HepG2 (cell line): ENCODE measurements around the gene GALNT9. TPM values are rescaled to one million over a fixed set of nuclear protein-coding genes. Genes with fewer than 3 reads are reported as not detected.

Experiments used
- ATAC-seq: fragments of 200-7000 bp; cut with Tn5 transposase; 3 replicates; pipeline ENCODE4 v1.9.1; 2020; ENCODE audit warnings: mild to moderate bottlenecking, moderate library complexity
- BruUV-seq: library from RNA; stranded (reverse); fragments of 400-500 nt; replicated peaks from 2 replicates; lab custom pipeline; 2021; lab: Mats Ljungman, UMichigan
- CTCF ChIA-PET: fragments of 300-600 bp; formaldehyde crosslinking; extraction: SDS; loops from one replicate; lab custom pipeline; 2021; ENCODE audit warnings: low total read pairs, inconsistent platforms, low intra/inter-chr PET ratio; lab: Yijun Ruan, JAX
- POLR2A ChIA-PET: fragments of 350-600 bp; sonication (Branson Sonifier 250); formaldehyde crosslinking; loops from one replicate; lab custom pipeline; 2020; ENCODE audit warnings: antibody characterized with exemption, inconsistent platforms; lab: Yijun Ruan, JAX
- DNase-seq: peaks from one replicate; pipeline ENCODE4 v3.0.0-alpha.2; 2015; ENCODE audit warnings: low spot score
- FAIRE-seq: peaks from 3 replicates; lab custom pipeline; 2011; peaks lifted over from hg19 to GRCh38; lab: Jason Lieb, UNC
- H2AFZ ChIP-seq: one replicate; pipeline ENCODE4 v1.6.1; 2011; ENCODE audit warnings: low read length, inconsistent platforms
- H3K27ac ChIP-seq: fragments of 300-600 bp; 3 replicates; pipeline ENCODE4 v1.8.0; 2011; ENCODE audit warnings: mixed run types, mild to moderate bottlenecking, mixed read lengths, low read length, inconsistent platforms; ENCODE audit not compliant: insufficient read depth; ENCODE audit errors: extremely low read length
- H3K27me3 ChIP-seq, 2 experiments: fragments of 200-600 bp in 1 of 2; 2 replicates in 1 of 2; 3 replicates in 1 of 2; pipeline versions ENCODE4 v1.6.0 to v1.8.0; 2011; ENCODE audit warnings: low read length in 2 of 2, mild to moderate bottlenecking in 2 of 2, moderate library complexity in 2 of 2, inconsistent platforms in 1 of 2; ENCODE audit not compliant: insufficient read depth in 2 of 2, control insufficient read depth in 1 of 2
- H3K36me3 ChIP-seq, 2 experiments: fragments of 200-600 bp in 1 of 2; replicated peaks in 1 of 2; 2 replicates in 1 of 2; 3 replicates in 1 of 2; pipeline versions ENCODE4 v1.5.1 to v1.8.0; 2011; ENCODE audit warnings: low read length in 2 of 2, inconsistent platforms in 1 of 2; ENCODE audit not compliant: insufficient read depth in 2 of 2, control insufficient read depth in 1 of 2
- H3K4me1 ChIP-seq: 2 replicates; pipeline ENCODE4 v1.5.1; 2012; ENCODE audit warnings: low read length, inconsistent platforms; ENCODE audit not compliant: insufficient read depth
- H3K4me2 ChIP-seq: 2 replicates; pipeline ENCODE4 v1.6.0; 2011; ENCODE audit warnings: low read depth, low read length, inconsistent platforms
- H3K4me3 ChIP-seq, 3 experiments: fragments of 200-600 bp in 1 of 3; sonication (generic), shearing (Covaris generic) in 1 of 3; replicated peaks in 1 of 3; 2 replicates each; pipeline ENCODE4 v1.5.1; 2011 to 2016; ENCODE audit warnings: low read length in 3 of 3, inconsistent platforms in 2 of 3, low read depth in 2 of 3, mild to moderate bottlenecking in 2 of 3, control low read depth in 1 of 3, mixed read lengths in 1 of 3; ENCODE audit not compliant: insufficient read depth in 1 of 3
- H3K79me2 ChIP-seq: one replicate; pipeline ENCODE4 v1.6.1; 2011; ENCODE audit warnings: low read length, inconsistent platforms; ENCODE audit not compliant: insufficient read depth
- H3K9ac ChIP-seq: 2 replicates; pipeline ENCODE4 v1.6.0; 2011; ENCODE audit warnings: mild to moderate bottlenecking, low read depth, low read length, inconsistent platforms; ENCODE audit not compliant: insufficient read depth
- H3K9me3 ChIP-seq: 2 replicates; pipeline ENCODE4 v1.5.1; 2012; ENCODE audit warnings: mild to moderate bottlenecking, low read length
- H4K20me1 ChIP-seq: 2 replicates; pipeline ENCODE4 v1.6.0; 2011; ENCODE audit warnings: inconsistent platforms, mild to moderate bottlenecking, low read length, moderate library complexity; ENCODE audit not compliant: insufficient read depth
- ARID2 ChIP-seq: sonication (generic); formaldehyde crosslinking; IDR thresholded peaks from 2 replicates; pipeline ENCODE4 v1.8.1; 2022; ENCODE audit warnings: mild to moderate bottlenecking, missing genetic modification reagents, borderline replicate concordance
- CENPX ChIP-seq: sonication (generic); formaldehyde crosslinking; IDR thresholded peaks from 2 replicates; pipeline ENCODE4 v1.9.0; 2021; ENCODE audit warnings: mild to moderate bottlenecking, missing genetic modification reagents, moderate library complexity
- FIP1L1 ChIP-seq: fragments of 200-400 bp; formaldehyde crosslinking; IDR thresholded peaks from 2 replicates; pipeline ENCODE4 v1.6.1; 2018; ENCODE audit warnings: low read depth, mild to moderate bottlenecking, low read length, moderate library complexity, borderline replicate concordance; ENCODE audit not compliant: insufficient read depth
- HBP1 ChIP-seq: IDR thresholded peaks from 2 replicates; pipeline ENCODE4 v1.6.1; 2016; ENCODE audit warnings: low read depth, control low read depth
- NFYB ChIP-seq: sonication (generic); formaldehyde crosslinking; IDR thresholded peaks from 2 replicates; pipeline ENCODE4 v1.4.0; 2020; ENCODE audit warnings: missing genetic modification reagents
- NR2F6 ChIP-seq, 2 experiments: IDR thresholded peaks; 2 replicates each; pipeline ENCODE4 v1.6.1; 2016; ENCODE audit warnings: antibody characterized with exemption in 1 of 2, mild to moderate bottlenecking in 1 of 2
- TEAD3 ChIP-seq: optimal IDR thresholded peaks from 2 replicates; pipeline ENCODE3; 2016; ENCODE audit warnings: borderline replicate concordance
- ZBTB3 ChIP-seq: sonication (generic); formaldehyde crosslinking; IDR thresholded peaks from 2 replicates; pipeline ENCODE4 v1.4.0; 2020; ENCODE audit warnings: low read depth, mild to moderate bottlenecking, moderate library complexity, missing genetic modification reagents, borderline replicate concordance
- ZNF616 ChIP-seq: sonication (generic); formaldehyde crosslinking; IDR thresholded peaks from 2 replicates; pipeline ENCODE4 v1.5.0; 2020; ENCODE audit warnings: low read depth, mild to moderate bottlenecking, missing genetic modification reagents
- WGBS: methylation state at CpG from one replicate; pipeline ENCODE4 v1.1.6; 2017; ENCODE audit warnings: low lambda C conversion rate; 5-methylcytosine and 5-hydroxymethylcytosine counted together
- in situ Hi-C: cut with HindIII; loops from 2 replicates; pipeline ENCODE4 v1.10.0; 2017; ENCODE audit warnings: low pct_unique_long_range_greater_than_20kb; ENCODE audit not compliant: extremely low pct_ligation_motif_present
- intact Hi-C: fragments of 100-400 bp; cut with micrococcal nuclease; formaldehyde crosslinking; loops from one replicate; pipeline ENCODE4 v1.10.0; 2022; ENCODE audit not compliant: unreplicated experiment
- polyA plus RNA-seq, 8 experiments: library from polyadenylated mRNA; depleted of rRNA in 3 of 8; stranded (reverse) in 7 of 8; unstranded in 1 of 8; fragments of >200 nt; fragmentation: Illumina TruSeq in 4 of 8; extraction: Trizol in 4 of 8; gene quantifications; 2 replicates each; pipeline versions ENCODE4 v1.2.1 to v1.2.3, GENCODE V29; 2011 to 2016; ENCODE audit warnings: low read depth in 4 of 8, missing spikeins in 1 of 8, mixed read lengths in 1 of 8; ENCODE audit not compliant: insufficient read depth in 1 of 8
- total RNA-seq, 5 experiments: library from RNA; depleted of rRNA; stranded (reverse); fragments of >200 nt; fragmentation: Illumina TruSeq; extraction: Trizol; gene quantifications; 2 replicates each; pipeline ENCODE4 v1.2.3, GENCODE V29; 2016; ENCODE audit warnings: low read depth in 1 of 5

The GALNT9 gene
- total and polyA plus RNA-seq, 2 of the 13 experiments (the other 11 are each of a cell fraction or from before 2014, with no cell fraction given): 0.04 TPM; not detected in 1

- TF ChIP-seq HBP1 (no peak), ZNF616 (no peak), CENPX (no peak), NFYB (CRISPR knock-in tag) (no peak), ARID2 (CRISPR knock-in tag) (no peak), TEAD3 (CRISPR knock-in tag) (no peak), ZBTB3 (CRISPR knock-in tag) (no peak)
Measured at GRCh38 chr12:132363661-132364347, 34.4 kb upstream of the GALNT9 start (continued).

GRCh38 chr12:132362996-132363660, 33.7 kb upstream of the GALNT9 start:
- WGBS: 60% methylated on average over 29 of the region's 29 CpGs
- intact Hi-C loops: no loop called here
- H2AFZ ChIP-seq: no peak overlapping the region
- in situ Hi-C loops: no loop called here
- TF ChIP-seq NR2F6 (IDR thresholded peaks at IDR 0.05) (0 out of 2 replicates have a peak, but pooled peaks have one; percentile 27), NR2F6 (CRISPR knock-in tag; IDR thresholded peaks at IDR 0.05) (no peak), FIP1L1 (no peak)
- TF ChIP-seq, all 625 proteins: peak for 1
- POLR2A ChIA-PET: no interaction called here
- no peak for FAIRE-seq
- no peaks in the 10 kb centered on the region for H3K79me2 ChIP-seq
- CTCF ChIA-PET: no interaction called here
- no peaks in the 10 kb centered on the region for H4K20me1 ChIP-seq
- H3K4me2 ChIP-seq: no peak overlapping the region
- no peak overlapping the region for H3K9ac ChIP-seq
- H3K4me1 ChIP-seq: no peaks in the 10 kb centered on the region
- no peaks in the 10 kb centered on the region for H3K36me3 ChIP-seq
- H3K9me3 ChIP-seq: no peaks in the 10 kb centered on the region
- no TSS peak for BruUV-seq
- H3K4me3 ChIP-seq: no peak overlapping the region
- H3K27me3 ChIP-seq: peaks cover 0 to 32% of the 10 kb centered on the region in 2 experiments; a peak in 4 of 5 replicates
- no peak for ATAC-seq
- H3K27ac ChIP-seq: no peak overlapping the region
- no peak for DNase-seq
